NCI-H1930 (cell line): ENCODE data around the gene RNF166.
A peak's percentile ranks its signal among the peaks of the same experiment; 100 is the strongest.

Experiments
- DNase-seq, 2 experiments: peaks; one replicate each; lab custom pipeline; 2025; lab: John Stamatoyannopoulos, UW

RNF166 gene

GRCh38 chr16:88706229-88706964 is at the start of gene RNF166, which contains the start of gene CTU2:
RNF166 (minus strand) TSS chr16:88706408; CDS start chr16:88706325, 83 bp downstream.
CTU2 (plus strand) TSS chr16:88706503; CDS start chr16:88706531, 28 bp downstream.
- DNase-seq: peak; percentile 40 to 84

- no peak for DNase-seq
Measured at GRCh38 chr16:88754912-88755744, 48.9 kb upstream of the RNF166 start.

DNA sequence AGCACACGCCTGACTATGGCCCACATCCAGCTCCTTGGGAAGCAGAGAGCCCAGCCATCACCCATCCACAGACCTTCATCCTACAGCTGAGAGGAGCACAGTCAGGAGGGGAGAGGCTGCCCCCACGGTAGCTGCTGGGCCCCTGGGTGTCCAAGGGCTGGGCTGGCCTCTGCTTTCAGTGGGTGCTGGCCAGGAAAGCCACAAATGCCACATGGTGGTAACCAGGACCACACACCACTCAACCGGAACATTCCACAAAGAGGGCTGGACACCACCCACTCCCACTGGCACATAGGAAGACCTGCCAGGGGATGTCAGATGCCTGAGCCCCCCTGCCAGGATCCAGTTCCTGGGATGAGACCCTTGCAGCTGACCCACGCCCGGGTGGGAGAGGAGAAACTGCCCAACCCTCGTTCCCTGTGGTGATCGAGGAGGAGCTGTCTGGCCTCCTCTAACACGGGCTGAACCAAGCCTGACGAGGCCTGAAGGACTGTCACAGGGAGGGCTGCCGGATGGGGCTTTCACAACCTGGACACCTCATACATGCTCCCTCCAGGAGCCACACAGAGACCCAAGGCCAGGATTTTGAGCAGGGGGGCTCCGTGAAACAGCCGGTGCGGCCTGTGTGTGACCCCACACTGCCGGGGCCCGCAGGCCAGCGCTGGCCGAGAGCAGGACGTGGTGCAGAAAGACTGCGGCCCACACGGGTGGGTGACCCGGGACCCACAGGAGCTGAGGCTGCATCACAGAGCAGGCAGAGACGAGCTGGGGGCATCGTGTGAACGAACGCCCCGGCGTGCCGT is 48.1 kb upstream of the RNF166 start:
- DNase-seq: no peak

DNA sequence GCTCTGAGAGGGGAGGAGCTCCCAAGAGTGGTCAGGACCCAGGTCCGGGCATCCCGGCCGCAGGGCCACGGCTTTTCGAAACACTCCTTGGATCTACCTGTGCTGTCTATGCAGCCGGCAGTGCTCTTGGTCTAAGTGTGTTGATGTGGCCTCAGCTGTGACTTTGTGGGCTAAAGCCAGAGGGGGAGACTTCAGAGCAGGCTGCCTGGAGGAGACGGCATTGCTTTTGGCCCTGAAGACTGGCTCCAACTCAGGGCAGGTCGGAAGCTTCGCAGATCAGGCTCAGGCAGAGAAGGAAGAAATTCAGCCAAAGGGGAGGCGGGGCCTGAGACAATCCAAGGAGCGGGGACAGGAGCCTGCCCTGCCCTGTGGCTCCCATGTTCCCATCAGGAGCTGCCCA is 47.4 kb upstream of the RNF166 start:
- DNase-seq: no peak

GRCh38 chr16:88753191-88753590 is 47.0 kb upstream of the RNF166 start:
- no peak for DNase-seq

GRCh38 chr16:88752386-88753002 is 46.3 kb upstream of the RNF166 start:
- no peak for DNase-seq

GRCh38 chr16:88750854-88751253 is 44.6 kb upstream of the RNF166 start:
- no peak for DNase-seq

GRCh38 chr16:88749358-88749757 is 43.1 kb upstream of the RNF166 start:
- no peak for DNase-seq

DNA sequence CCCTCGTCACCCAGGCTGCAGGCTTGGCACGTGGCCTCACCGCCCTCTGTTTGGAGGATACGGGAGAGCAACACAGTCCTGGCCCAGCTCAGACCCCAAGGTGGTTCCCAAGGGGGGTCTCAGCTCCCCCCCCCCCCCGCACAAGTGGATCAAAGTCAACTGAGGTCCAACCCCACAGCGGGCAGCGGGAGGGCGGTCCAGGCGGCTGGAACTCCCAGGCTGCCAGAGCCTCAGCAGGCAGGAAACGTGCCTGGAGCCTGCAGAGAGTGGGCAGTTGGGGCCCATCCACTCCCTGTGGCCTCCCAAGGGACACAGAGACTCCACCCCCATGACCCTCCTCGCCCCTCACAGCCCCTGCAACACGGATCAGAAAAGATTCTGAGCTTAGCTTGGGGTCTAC is 42.2 kb upstream of the RNF166 start:
- DNase-seq: no peak

GRCh38 chr16:88747588-88748301 is 41.5 kb upstream of the RNF166 start:
- DNase-seq: peak in 1 of 2 experiments; percentile 51

- no peak for DNase-seq
Measured at GRCh38 chr16:88746506-88746905, 40.3 kb upstream of the RNF166 start.

GRCh38 chr16:88744577-88745521 is 38.6 kb upstream of the RNF166 start:
- no peak for DNase-seq

DNA sequence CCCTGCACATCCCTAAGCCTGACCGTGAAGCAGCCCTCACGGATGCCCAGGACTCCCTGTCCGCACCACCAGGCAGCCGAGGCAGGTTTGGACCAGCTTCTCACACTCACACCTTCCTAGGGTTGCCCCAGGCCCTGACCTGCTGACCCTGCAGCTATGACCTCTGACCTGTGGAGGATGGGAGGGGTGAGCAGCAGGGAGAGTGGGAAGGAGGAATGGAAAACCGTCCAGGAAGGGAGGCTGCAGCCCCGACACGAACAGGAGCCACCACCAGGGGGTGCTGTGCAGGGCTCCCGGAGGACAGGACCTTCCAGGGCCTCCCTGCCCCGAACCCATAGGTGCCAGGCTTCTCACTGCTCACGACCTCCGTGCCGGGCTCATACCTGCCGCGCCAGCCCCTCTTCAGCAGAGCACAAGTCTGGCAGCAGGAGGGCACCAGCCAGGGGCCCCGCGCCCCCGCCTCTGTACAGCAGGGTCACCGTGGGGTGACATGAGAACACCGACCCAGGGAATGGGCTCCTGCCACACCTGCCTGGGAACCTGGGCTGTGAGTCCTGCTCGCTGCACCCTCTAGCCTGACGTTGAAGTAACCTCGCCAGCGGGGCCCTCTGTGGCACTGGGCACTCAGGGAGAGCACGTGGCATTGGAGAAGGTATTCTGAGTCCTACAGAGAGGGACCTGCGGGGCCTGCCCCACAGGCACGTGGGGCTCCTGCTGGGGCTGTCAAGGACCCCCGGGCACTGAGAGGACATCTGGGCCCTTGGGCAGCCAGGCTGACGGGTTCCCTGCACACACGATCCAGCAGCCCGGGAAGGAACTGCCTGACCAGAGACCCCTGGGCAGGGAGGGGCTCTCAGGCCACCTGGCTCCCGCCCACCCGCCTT is 37.7 kb upstream of the RNF166 start:
- DNase-seq: no peak

DNA sequence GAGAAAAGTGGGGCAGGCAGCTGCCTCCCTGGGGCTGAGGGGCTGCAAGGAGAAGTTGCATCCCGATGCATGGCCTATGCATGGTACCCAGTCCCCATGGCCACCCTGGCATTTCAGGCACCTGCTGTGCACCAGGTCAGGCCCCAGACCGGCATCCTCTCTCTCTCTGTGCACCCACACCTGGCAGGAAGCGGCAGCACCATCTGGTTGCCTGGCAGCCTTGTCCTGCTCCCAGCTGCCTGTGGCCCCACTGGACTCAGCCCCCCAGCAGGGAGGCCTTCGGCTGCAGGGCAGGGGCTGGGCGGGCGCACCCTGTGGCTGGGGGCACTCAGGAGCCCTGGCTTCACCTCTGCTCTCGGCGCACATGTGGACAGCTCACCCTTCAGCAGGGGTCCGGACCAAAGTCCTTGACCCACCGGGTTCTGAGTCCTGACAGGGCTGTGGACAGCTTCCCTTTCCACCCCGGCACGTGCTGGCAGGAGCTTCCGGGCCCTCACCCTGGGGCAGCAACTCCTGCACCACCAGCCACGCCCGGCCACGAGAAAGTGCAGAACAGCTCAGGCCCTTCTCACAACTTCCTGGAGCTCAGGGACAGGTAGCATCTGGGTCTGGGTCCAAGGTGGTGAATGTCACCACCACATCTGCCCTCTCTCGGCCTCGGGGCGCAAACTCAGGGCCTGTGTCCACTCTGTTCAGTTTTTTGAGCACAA is 36.8 kb upstream of the RNF166 start:
- DNase-seq: no peak

GRCh38 chr16:88741368-88741767 is 35.2 kb upstream of the RNF166 start:
- DNase-seq: no peak

DNA sequence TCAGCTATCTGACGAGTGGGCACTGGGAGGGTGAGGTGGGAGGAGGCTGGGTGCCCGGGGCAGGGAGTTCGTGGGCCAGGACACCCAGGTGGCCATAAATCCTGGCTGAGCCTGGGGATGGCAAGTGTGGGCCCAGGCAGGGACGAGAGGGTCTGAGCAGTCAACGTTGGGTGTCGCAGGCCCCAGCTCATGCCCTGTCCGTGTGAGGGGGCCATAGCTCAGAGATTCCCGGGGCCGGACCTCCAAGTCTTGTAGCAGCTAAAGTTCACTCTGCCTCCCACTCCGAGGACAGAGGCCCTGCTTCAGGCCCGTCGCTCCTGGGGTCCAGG is 34.5 kb upstream of the RNF166 start:
- DNase-seq: no peak

- no peak for DNase-seq
Measured at GRCh38 chr16:88739977-88740726, 33.9 kb upstream of the RNF166 start.
